ENCODE results near the gene OR12D2. TPM values are rescaled to one million over a fixed set of nuclear protein-coding genes. Genes with fewer than 3 reads are reported as not detected.

The OR12D2 gene
- total RNA-seq, 1 experiment from 2014 or later: not detected

GRCh38 chr6:29403801-29404200 lies 8.4 kb downstream of the OR12D2 start:
- Mint-ChIP-seq H3K27me3 (ENCODE audit: unreplicated experiment) (no peaks in the 10 kb centered on the region), H3K9me3 (ENCODE audit: low read depth, unreplicated experiment) (no peaks in the 10 kb centered on the region), H3K27ac (ENCODE audit: unreplicated experiment) (no peak overlapping the region), H3K4me1 (ENCODE audit: low read depth, unreplicated experiment) (no peaks in the 10 kb centered on the region), H3K4me3 (ENCODE audit: low read depth, unreplicated experiment) (no peak overlapping the region), H3K36me3 (ENCODE audit: insufficient read depth, unreplicated experiment) (no peaks in the 10 kb centered on the region)
- CTCF ChIA-PET: no interaction called here
- DNase-seq: no peak
- no TSS peak for BruUV-seq (replicated peaks)
- intact Hi-C loops (cut with micrococcal nuclease; ENCODE audit: unreplicated experiment): no loop called here
- no peak for TF ChIP-seq CTCF (IDR thresholded peaks at IDR 0.05; ENCODE audit: unreplicated experiment)

GRCh38 chr6:29414588-29414987 lies 19.2 kb downstream of the OR12D2 start, which contains the start of gene OR12D1:
Gene OR12D1, plus strand, starts transcription at chr6:29414928.
- Mint-ChIP-seq H3K27ac (ENCODE audit: unreplicated experiment) (no peak within 1 kb of the TSS), H3K27me3 (ENCODE audit: unreplicated experiment) (no peaks in the 10 kb centered on the region), H3K9me3 (ENCODE audit: low read depth, unreplicated experiment) (peaks cover 10% of the 10 kb centered on the region), H3K4me1 (ENCODE audit: low read depth, unreplicated experiment) (no peaks in the 10 kb centered on the region), H3K36me3 (ENCODE audit: insufficient read depth, unreplicated experiment) (no peaks in the 10 kb centered on the region), H3K4me3 (ENCODE audit: low read depth, unreplicated experiment) (no peak within 1 kb of the TSS)
- CTCF ChIA-PET: interaction anchor here (0.6 to 1.5 kb wide), 2 partner anchors 188 to 218 kb away, joined by 3 read pairs; partner anchors contain the start of gene GABBR1
- DNase-seq: peak; percentile 36
- no TSS peak for BruUV-seq (replicated peaks)
- intact Hi-C loops (cut with micrococcal nuclease; ENCODE audit: unreplicated experiment): loop anchor here (1.0 to 10.0 kb wide), 3 partner anchors 47 to 175 kb away; no protein-coding TSS in a partner anchor
- TF ChIP-seq CTCF (IDR thresholded peaks at IDR 0.05; ENCODE audit: unreplicated experiment): peak; percentile 28

GRCh38 chr6:29419516-29419915 lies 24.1 kb downstream of the OR12D2 start:
- BruUV-seq (replicated peaks): no TSS peak
- H3K27ac Mint-ChIP-seq (ENCODE audit: unreplicated experiment): no peak overlapping the region
- no peak for TF ChIP-seq CTCF (IDR thresholded peaks at IDR 0.05; ENCODE audit: unreplicated experiment)
- no peaks in the 10 kb centered on the region for H3K4me1 Mint-ChIP-seq (ENCODE audit: low read depth, unreplicated experiment)
- H3K27me3 Mint-ChIP-seq (ENCODE audit: unreplicated experiment): no peaks in the 10 kb centered on the region
- intact Hi-C loops (cut with micrococcal nuclease; ENCODE audit: unreplicated experiment): loop anchor here (10.0 kb wide), 1 partner anchor 95 kb away; no protein-coding TSS in a partner anchor
- no peaks in the 10 kb centered on the region for H3K36me3 Mint-ChIP-seq (ENCODE audit: insufficient read depth, unreplicated experiment)
- H3K9me3 Mint-ChIP-seq (ENCODE audit: low read depth, unreplicated experiment): peaks cover 2% of the 10 kb centered on the region
- H3K4me3 Mint-ChIP-seq (ENCODE audit: low read depth, unreplicated experiment): no peak overlapping the region
- no peak for DNase-seq
- CTCF ChIA-PET: no interaction called here

GRCh38 chr6:29424168-29424567 lies 28.7 kb downstream of the OR12D2 start:
- CTCF ChIA-PET: interaction anchor here (1.2 kb wide), 1 partner anchor 103 kb away, joined by 3 read pairs; no protein-coding TSS in a partner anchor
- TF ChIP-seq CTCF (IDR thresholded peaks at IDR 0.05; ENCODE audit: unreplicated experiment): no peak
- Mint-ChIP-seq H3K4me1 (ENCODE audit: low read depth, unreplicated experiment) (no peaks in the 10 kb centered on the region), H3K27me3 (ENCODE audit: unreplicated experiment) (no peaks in the 10 kb centered on the region), H3K9me3 (ENCODE audit: low read depth, unreplicated experiment) (no peaks in the 10 kb centered on the region), H3K27ac (ENCODE audit: unreplicated experiment) (no peak overlapping the region), H3K36me3 (ENCODE audit: insufficient read depth, unreplicated experiment) (no peaks in the 10 kb centered on the region), H3K4me3 (ENCODE audit: low read depth, unreplicated experiment) (no peak overlapping the region)
- BruUV-seq (replicated peaks): no TSS peak
- no peak for DNase-seq
- intact Hi-C loops (cut with micrococcal nuclease; ENCODE audit: unreplicated experiment): no loop called here
